WTC11 (cell line): ENCODE data around the gene PSMD14. TPM values are rescaled to one million over a fixed set of nuclear protein-coding genes. Genes with fewer than 3 reads are reported as not detected.
"Not testable (repeated sequence)": the region's sequence is repeated elsewhere in the genome, so short reads cannot be mapped to it uniquely, and the experiment has no call there.

ENCODE experiments used
- ATAC-seq: fragments of 200-7000 bp; cut with Tn5 transposase; 2 replicates; pipeline ENCODE4 v1.10.0; 2021; ENCODE audit warnings: mild to moderate bottlenecking, moderate library complexity
- CTCF ChIA-PET: fragments of 300-600 bp; sonication (Branson Sonifier 250); formaldehyde crosslinking; loops from one replicate; lab custom pipeline; 2021; ENCODE audit warnings: antibody characterized with exemption; lab: Charles Lee
- POLR2A ChIA-PET: fragments of 350-600 bp; sonication (Branson Sonifier 250); formaldehyde crosslinking; loops from one replicate; lab custom pipeline; 2021; ENCODE audit warnings: antibody characterized with exemption; lab: Charles Lee
- DNase-seq: peaks from one replicate; pipeline ENCODE4 v3.0.0; 2021; ENCODE audit warnings: low spot score
- H3K27ac Mint-ChIP-seq: 2 replicates; pipeline ENCODE4 v1.8.0; 2021; ENCODE audit warnings: mixed read lengths
- H3K27me3 Mint-ChIP-seq: 2 replicates; pipeline ENCODE4 v1.8.0; 2021; ENCODE audit warnings: low read depth, mild to moderate bottlenecking, moderate library complexity, mixed read lengths
- H3K36me3 Mint-ChIP-seq: 2 replicates; pipeline ENCODE4 v1.8.0; 2021; ENCODE audit warnings: mixed read lengths
- H3K4me1 Mint-ChIP-seq: 2 replicates; pipeline ENCODE4 v1.8.0; 2022; ENCODE audit warnings: mixed read lengths
- H3K4me3 Mint-ChIP-seq: 2 replicates; pipeline ENCODE4 v1.8.0; 2021; ENCODE audit warnings: mild to moderate bottlenecking, moderate library complexity, mixed read lengths
- H3K9me3 Mint-ChIP-seq: 2 replicates; pipeline ENCODE4 v1.8.0; 2021; ENCODE audit warnings: mixed read lengths
- ARID4B ChIP-seq: sonication (generic); formaldehyde crosslinking; IDR thresholded peaks from 2 replicates; pipeline ENCODE4 v1.8.0; 2023; ENCODE audit warnings: missing genetic modification reagents, mild to moderate bottlenecking, borderline replicate concordance
- ATF2 ChIP-seq: sonication (generic); formaldehyde crosslinking; IDR thresholded peaks from 2 replicates; pipeline ENCODE4 v1.8.1; 2022; ENCODE audit warnings: low read depth, missing genetic modification reagents, borderline replicate concordance
- E2F5 ChIP-seq: sonication (generic); formaldehyde crosslinking; IDR thresholded peaks from 2 replicates; pipeline ENCODE4 v1.8.1; 2022; ENCODE audit warnings: mild to moderate bottlenecking, moderate library complexity, missing genetic modification reagents
- JAZF1 ChIP-seq: fragments of 250-450 bp; sonication (Bioruptor Pico); IDR thresholded peaks from 2 replicates; pipeline ENCODE4 v1.9.0; 2021; ENCODE audit warnings: moderate library complexity, mild to moderate bottlenecking, inconsistent platforms
- NFE2L1 ChIP-seq: sonication (generic); formaldehyde crosslinking; IDR thresholded peaks from 2 replicates; pipeline ENCODE4 v1.8.1; 2023; ENCODE audit warnings: missing genetic modification reagents
- PRDM15 ChIP-seq: sonication (generic); formaldehyde crosslinking; IDR thresholded peaks from 2 replicates; pipeline ENCODE4 v1.8.0; 2022; ENCODE audit warnings: missing genetic modification reagents
- SMAD3 ChIP-seq: sonication (generic); formaldehyde crosslinking; IDR thresholded peaks from 2 replicates; pipeline ENCODE4 v1.8.0; 2022; ENCODE audit warnings: missing genetic modification reagents, mild to moderate bottlenecking, borderline replicate concordance
- SP1 ChIP-seq: sonication (generic); formaldehyde crosslinking; conservative IDR thresholded peaks from 2 replicates; pipeline ENCODE4 v1.8.1; 2022; ENCODE audit warnings: missing genetic modification reagents
- ZNF281 ChIP-seq: sonication (generic); formaldehyde crosslinking; IDR thresholded peaks from 2 replicates; pipeline ENCODE4 v1.8.0; 2023; ENCODE audit warnings: mild to moderate bottlenecking, missing genetic modification reagents
- ZNF423 ChIP-seq: fragments of 250-450 bp; sonication (Bioruptor Pico); IDR thresholded peaks from 2 replicates; pipeline ENCODE4 v2.1.2; 2022; ENCODE audit warnings: mild to moderate bottlenecking, moderate library complexity
- total RNA-seq: library from RNA; stranded (reverse); gene quantifications from 3 replicates; pipeline ENCODE4 v1.2.3, GENCODE V29; 2021
- TF ChIP-seq, protein P1 (sequence below): sonication (generic); formaldehyde crosslinking; IDR thresholded peaks from 2 replicates; pipeline ENCODE4 v1.8.0; 2022; ENCODE audit warnings: mild to moderate bottlenecking, missing genetic modification reagents
- TF ChIP-seq, protein P2 (sequence below): fragments of 250-450 bp; sonication (Bioruptor Pico); IDR thresholded peaks from 2 replicates; pipeline ENCODE4 v1.9.0; 2021; ENCODE audit warnings: mild to moderate bottlenecking
- TF ChIP-seq, protein P3 (sequence below): sonication (generic); formaldehyde crosslinking; IDR thresholded peaks from 2 replicates; pipeline ENCODE4 v1.8.0; 2023; ENCODE audit warnings: missing genetic modification reagents

PSMD14 gene
- total RNA-seq, 1 experiment from 2014 or later, result 80.5 TPM

DNA sequence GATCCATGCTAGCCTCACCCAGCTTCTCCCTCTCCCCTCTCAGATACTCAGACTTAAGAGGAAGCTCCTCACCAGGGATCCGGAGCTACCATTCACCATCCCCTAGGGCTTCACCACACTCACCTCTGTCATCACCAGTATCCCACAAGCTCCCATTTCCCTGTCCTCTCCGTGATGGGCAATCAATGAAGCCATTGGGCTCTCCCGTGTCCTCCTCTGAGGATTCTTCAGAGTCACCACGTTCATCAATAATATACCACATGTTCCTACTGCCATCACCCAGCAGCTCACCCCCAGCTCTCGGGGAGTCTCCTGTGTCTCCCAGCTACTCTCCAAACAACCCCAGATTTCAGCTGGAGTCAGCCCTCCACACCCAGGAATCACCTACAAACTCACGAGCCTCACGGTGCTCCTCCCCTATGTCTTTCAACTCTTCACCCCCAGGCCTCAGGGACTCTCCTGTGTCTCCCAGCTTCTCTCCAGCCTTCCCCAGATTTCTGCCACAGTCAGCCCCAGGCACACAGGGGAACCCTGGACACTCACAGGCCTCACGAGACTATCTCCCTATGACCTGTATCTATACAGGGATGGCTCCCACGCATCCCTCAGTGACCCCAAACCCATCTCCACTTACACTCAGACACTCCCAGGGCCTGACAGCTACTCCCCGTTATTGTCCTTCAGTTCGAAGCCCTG lies 26.5 kb upstream of the PSMD14 start:
- not testable (repeated sequence) for H3K27ac Mint-ChIP-seq, ATAC-seq, H3K27me3 Mint-ChIP-seq, H3K4me3 Mint-ChIP-seq, DNase-seq, H3K4me1 Mint-ChIP-seq, H3K36me3 Mint-ChIP-seq
- POLR2A ChIA-PET, result interaction anchor here (0.6 kb wide), 1 partner anchor 130 kb away, joined by 3 read pairs; no protein-coding TSS in a partner anchor
- H3K9me3 Mint-ChIP-seq, result peaks cover 17% of the 10 kb centered on the region; the same call in 1 of the 2 replicates
- CTCF ChIA-PET, result interaction anchor here (0.6 to 1.6 kb wide), 8 partner anchors 25 to 295 kb away, joined by 3 to 8 read pairs (median 3); no protein-coding TSS in a partner anchor

DNA sequence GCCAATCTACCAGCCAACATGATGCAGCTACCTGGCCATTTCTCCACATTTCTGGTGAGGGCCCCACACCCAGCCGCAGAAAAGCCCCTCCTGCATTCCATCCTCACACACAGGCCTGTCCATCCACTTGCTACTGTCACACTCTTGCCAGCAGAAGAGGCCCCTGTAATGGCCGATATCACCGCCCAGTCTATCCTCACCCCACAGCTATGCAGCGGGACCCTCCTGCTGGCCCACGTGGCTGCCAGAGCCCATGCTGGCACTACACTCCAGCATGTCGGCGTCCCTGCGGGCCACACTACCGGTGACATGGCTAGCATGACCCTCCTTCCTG lies 25.9 kb upstream of the PSMD14 start:
- H3K9me3 Mint-ChIP-seq, result peaks cover 18% of the 10 kb centered on the region
- DNase-seq, H3K27ac Mint-ChIP-seq, H3K27me3 Mint-ChIP-seq, H3K4me1 Mint-ChIP-seq, ATAC-seq, POLR2A ChIA-PET, H3K36me3 Mint-ChIP-seq, H3K4me3 Mint-ChIP-seq: not testable (repeated sequence)
- CTCF ChIA-PET, result interaction anchor here (1.5 kb wide), 2 partner anchors 145 to 294 kb away, joined by 3 read pairs; no protein-coding TSS in a partner anchor

GRCh38 chr2:161283926-161284325 lies 24.3 kb upstream of the PSMD14 start:
- peaks cover 7% of the 10 kb centered on the region for H3K27me3 Mint-ChIP-seq
- POLR2A ChIA-PET, result no interaction called here
- no peaks in the 10 kb centered on the region for H3K4me1 Mint-ChIP-seq
- no peak overlapping the region; the same call in 1 of the 2 replicates for H3K27ac Mint-ChIP-seq
- ATAC-seq (no peak), DNase-seq (no peak)
- CTCF ChIA-PET, result no interaction called here
- peaks cover 23% of the 10 kb centered on the region for H3K9me3 Mint-ChIP-seq
- peaks cover 7% of the 10 kb centered on the region for H3K36me3 Mint-ChIP-seq
- H3K4me3 Mint-ChIP-seq, result no peak overlapping the region
- TF ChIP-seq E2F5 (CRISPR knock-in tag) (no peak), SMAD3 (CRISPR knock-in tag) (no peak), SP1 (CRISPR knock-in tag) (no peak), ARID4B (CRISPR knock-in tag) (no peak), JAZF1 (CRISPR knock-in tag) (no peak), PRDM15 (CRISPR knock-in tag) (no peak), ZNF281 (CRISPR knock-in tag) (no peak), NFE2L1 (CRISPR knock-in tag) (no peak), ZNF423 (no peak), ATF2 (no peak)
- TF ChIP-seq, protein P1, sequence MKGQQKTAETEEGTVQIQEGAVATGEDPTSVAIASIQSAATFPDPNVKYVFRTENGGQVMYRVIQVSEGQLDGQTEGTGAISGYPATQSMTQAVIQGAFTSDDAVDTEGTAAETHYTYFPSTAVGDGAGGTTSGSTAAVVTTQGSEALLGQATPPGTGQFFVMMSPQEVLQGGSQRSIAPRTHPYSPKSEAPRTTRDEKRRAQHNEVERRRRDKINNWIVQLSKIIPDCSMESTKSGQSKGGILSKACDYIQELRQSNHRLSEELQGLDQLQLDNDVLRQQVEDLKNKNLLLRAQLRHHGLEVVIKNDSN (CRISPR knock-in tag), result no peak
- TF ChIP-seq, protein P2, sequence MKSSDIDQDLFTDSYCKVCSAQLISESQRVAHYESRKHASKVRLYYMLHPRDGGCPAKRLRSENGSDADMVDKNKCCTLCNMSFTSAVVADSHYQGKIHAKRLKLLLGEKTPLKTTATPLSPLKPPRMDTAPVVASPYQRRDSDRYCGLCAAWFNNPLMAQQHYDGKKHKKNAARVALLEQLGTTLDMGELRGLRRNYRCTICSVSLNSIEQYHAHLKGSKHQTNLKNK (CRISPR knock-in tag), result no peak
- TF ChIP-seq, protein P3, sequence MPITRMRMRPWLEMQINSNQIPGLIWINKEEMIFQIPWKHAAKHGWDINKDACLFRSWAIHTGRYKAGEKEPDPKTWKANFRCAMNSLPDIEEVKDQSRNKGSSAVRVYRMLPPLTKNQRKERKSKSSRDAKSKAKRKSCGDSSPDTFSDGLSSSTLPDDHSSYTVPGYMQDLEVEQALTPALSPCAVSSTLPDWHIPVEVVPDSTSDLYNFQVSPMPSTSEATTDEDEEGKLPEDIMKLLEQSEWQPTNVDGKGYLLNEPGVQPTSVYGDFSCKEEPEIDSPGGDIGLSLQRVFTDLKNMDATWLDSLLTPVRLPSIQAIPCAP (CRISPR knock-in tag), result no peak
